H1 (cell line): ENCODE data around the gene ADAMTS16. TPM values are rescaled to one million over a fixed set of nuclear protein-coding genes. Genes with fewer than 3 reads are reported as not detected.

ENCODE experiments used
- CTCF ChIA-PET: fragments of 300-600 bp; sonication (Branson Sonifier 250); formaldehyde crosslinking; loops from one replicate; lab custom pipeline; 2021; ENCODE audit not compliant: partially characterized antibody; lab: Charles Lee
- POLR2A ChIA-PET: fragments of 300-600 bp; sonication (Branson Sonifier 250); formaldehyde crosslinking; loops from one replicate; lab custom pipeline; 2021; ENCODE audit warnings: inconsistent platforms; ENCODE audit not compliant: partially characterized antibody; lab: Charles Lee
- DNase-seq, 2 experiments: peaks; one replicate each; pipeline versions ENCODE4 v3.0.0 to v3.0.0-alpha.2; 2010 to 2022; ENCODE audit warnings: low spot score in 2 of 2, low read depth in 1 of 2, mixed read lengths in 1 of 2
- FAIRE-seq: peaks from 2 replicates; lab custom pipeline; 2011; peaks lifted over from hg19 to GRCh38; lab: Jason Lieb, UNC
- H2AFZ ChIP-seq: 2 replicates; pipeline ENCODE4 v1.8.1; 2012; ENCODE audit warnings: low read length, inconsistent platforms
- H2AK5ac ChIP-seq: 2 replicates; pipeline ENCODE4 v1.6.1; 2013; ENCODE audit warnings: low read depth, low read length
- H2BK120ac ChIP-seq: replicated peaks from 2 replicates; pipeline ENCODE3; 2013; ENCODE audit warnings: low read depth, low read length, inconsistent platforms
- H2BK12ac ChIP-seq: 2 replicates; pipeline ENCODE4 v1.6.1; 2013; ENCODE audit warnings: low read depth, low read length
- H2BK15ac ChIP-seq: 2 replicates; pipeline ENCODE4 v1.6.1; 2013; ENCODE audit warnings: low read length
- H2BK20ac ChIP-seq: 2 replicates; pipeline ENCODE4 v1.6.1; 2013; ENCODE audit warnings: low read length
- H2BK5ac ChIP-seq: 2 replicates; pipeline ENCODE4 v1.6.1; 2013; ENCODE audit warnings: low read depth, low read length
- H3K14ac ChIP-seq: 2 replicates; pipeline ENCODE4 v1.6.1; 2013; ENCODE audit warnings: inconsistent platforms; ENCODE audit not compliant: insufficient read length
- H3K18ac ChIP-seq: 2 replicates; pipeline ENCODE4 v1.6.1; 2013; ENCODE audit warnings: low read length; ENCODE audit errors: extremely low read depth
- H3K23ac ChIP-seq: 2 replicates; pipeline ENCODE4 v1.6.1; 2013; ENCODE audit warnings: inconsistent platforms; ENCODE audit not compliant: insufficient read length
- H3K23me2 ChIP-seq: 2 replicates; pipeline ENCODE4 v1.6.1; 2013; ENCODE audit warnings: low read depth, low read length
- H3K27ac ChIP-seq: 2 replicates; pipeline ENCODE4 v1.6.1; 2011; ENCODE audit warnings: low read depth, low read length, inconsistent platforms
- H3K27me3 ChIP-seq, 4 experiments: replicated peaks in 1 of 4; 1 replicate in 1 of 4; 2 replicates in 3 of 4; pipeline versions ENCODE4 v1.6.1 to v1.8.1; 2011 to 2013; ENCODE audit warnings: low read length in 3 of 4, mild to moderate bottlenecking in 3 of 4, inconsistent platforms in 2 of 4, mixed read lengths in 2 of 4, moderate library complexity in 1 of 4; ENCODE audit not compliant: control insufficient read depth in 3 of 4, insufficient read depth in 3 of 4; ENCODE audit errors: extremely low read depth in 1 of 4
- H3K36me3 ChIP-seq, 4 experiments: 2 replicates each; pipeline versions ENCODE4 v1.6.1 to v1.8.1; 2011 to 2013; ENCODE audit warnings: mild to moderate bottlenecking in 4 of 4, low read length in 3 of 4, moderate library complexity in 2 of 4, control low read depth in 1 of 4, inconsistent platforms in 1 of 4; ENCODE audit not compliant: insufficient read depth in 4 of 4, control insufficient read depth in 2 of 4
- H3K4ac ChIP-seq: replicated peaks from 2 replicates; pipeline ENCODE3; 2013; ENCODE audit warnings: low read length, low read depth, mixed read lengths, inconsistent platforms; ENCODE audit not compliant: insufficient read length
- H3K4me1 ChIP-seq, 4 experiments: replicated peaks in 1 of 4; 1 replicate in 1 of 4; 2 replicates in 3 of 4; pipeline versions ENCODE4 v1.6.1 to v1.8.1; 2011 to 2013; ENCODE audit warnings: low read length in 3 of 4, inconsistent platforms in 2 of 4, mixed read lengths in 1 of 4; ENCODE audit not compliant: insufficient read depth in 4 of 4, control insufficient read depth in 3 of 4
- H3K4me2 ChIP-seq, 2 experiments: 2 replicates each; pipeline versions ENCODE4 v1.6.1 to v1.8.1; 2011 to 2013; ENCODE audit warnings: low read depth in 2 of 2, low read length in 2 of 2, control low read depth in 1 of 2, inconsistent platforms in 1 of 2, mild to moderate bottlenecking in 1 of 2; ENCODE audit not compliant: insufficient read depth in 1 of 2
- H3K4me3 ChIP-seq, 4 experiments: fragments of 200-600, 300-600 bp in 1 of 4; sonication (generic), shearing (Covaris generic), sonication (Bioruptor Twin) in 1 of 4; 2 replicates each; pipeline versions ENCODE4 v1.5.1 to v1.8.1; 2011 to 2016; ENCODE audit warnings: low read length in 4 of 4, low read depth in 3 of 4, control low read depth in 2 of 4, inconsistent platforms in 2 of 4, mild to moderate bottlenecking in 2 of 4, mixed read lengths in 1 of 4, moderate library complexity in 1 of 4; ENCODE audit not compliant: insufficient read depth in 2 of 4; ENCODE audit errors: extremely low read depth in 1 of 4
- H3K56ac ChIP-seq: replicated peaks from 2 replicates; pipeline ENCODE3; 2013; ENCODE audit warnings: low read depth, mild to moderate bottlenecking, mixed read lengths, low read length, inconsistent platforms; ENCODE audit not compliant: insufficient read length
- H3K79me1 ChIP-seq: 2 replicates; pipeline ENCODE4 v1.6.1; 2013; ENCODE audit warnings: low read depth, low read length, control low read depth
- H3K79me2 ChIP-seq, 2 experiments: 2 replicates each; pipeline versions ENCODE4 v1.6.1 to v1.8.1; 2012 to 2013; ENCODE audit warnings: low read length in 2 of 2, mild to moderate bottlenecking in 2 of 2, inconsistent platforms in 1 of 2; ENCODE audit not compliant: insufficient read depth in 2 of 2, control insufficient read depth in 1 of 2
- H3K9ac ChIP-seq, 4 experiments: replicated peaks in 1 of 4; 1 replicate in 1 of 4; 2 replicates in 3 of 4; pipeline versions ENCODE4 v1.6.1 to v1.8.1; 2011 to 2013; ENCODE audit warnings: low read depth in 3 of 4, low read length in 3 of 4, control low read depth in 2 of 4, mild to moderate bottlenecking in 2 of 4, moderate library complexity in 2 of 4, inconsistent platforms in 1 of 4; ENCODE audit errors: extremely low read depth in 1 of 4
- H3K9me3 ChIP-seq, 2 experiments: 2 replicates each; pipeline versions ENCODE4 v1.6.1 to v1.8.1; 2012 to 2013; ENCODE audit warnings: mild to moderate bottlenecking in 2 of 2, moderate library complexity in 2 of 2, control low read depth in 1 of 2, inconsistent platforms in 1 of 2, low read depth in 1 of 2, low read length in 1 of 2, mixed read lengths in 1 of 2; ENCODE audit not compliant: insufficient read depth in 2 of 2
- H4K20me1 ChIP-seq, 2 experiments: replicated peaks in 1 of 2; 2 replicates each; pipeline versions ENCODE3 to v1.8.1; 2011 to 2013; ENCODE audit warnings: inconsistent platforms in 2 of 2, low read length in 2 of 2, mild to moderate bottlenecking in 1 of 2; ENCODE audit not compliant: insufficient read depth in 2 of 2, control insufficient read depth in 1 of 2
- H4K5ac ChIP-seq: 2 replicates; pipeline ENCODE4 v1.6.1; 2013; ENCODE audit warnings: low read length, low read depth, mixed read lengths, inconsistent platforms; ENCODE audit not compliant: insufficient read length
- H4K8ac ChIP-seq: 2 replicates; pipeline ENCODE4 v1.8.0; 2013; ENCODE audit warnings: mild to moderate bottlenecking, moderate library complexity, low read length, inconsistent platforms; ENCODE audit not compliant: insufficient read depth; ENCODE audit errors: extremely low read depth
- H4K91ac ChIP-seq: replicated peaks from 2 replicates; pipeline ENCODE3; 2013; ENCODE audit warnings: low read length, mixed read lengths, inconsistent platforms; ENCODE audit not compliant: insufficient read length
- HDAC2 ChIP-seq, 2 experiments: fragments of 300-600 bp in 1 of 2; sonication (generic) in 1 of 2; IDR thresholded peaks; 2 replicates each; pipeline ENCODE4 v1.6.1; 2011 to 2012; ENCODE audit warnings: low read depth in 2 of 2, low read length in 2 of 2, mild to moderate bottlenecking in 2 of 2, moderate library complexity in 2 of 2, borderline replicate concordance in 1 of 2, inconsistent platforms in 1 of 2
- WGBS, 2 experiments: shearing (Covaris generic) in 1 of 2; methylation state at CpG; one replicate each; pipeline versions ENCODE4 v1.1.6 to v1.1.7; 2013 to 2015; ENCODE audit warnings: low lambda C conversion rate in 2 of 2, mixed read lengths in 2 of 2, inconsistent platforms in 1 of 2, low coverage in 1 of 2, missing lambda C conversion rate in 1 of 2; ENCODE audit not compliant: insufficient replicate concordance in 2 of 2, insufficient coverage in 1 of 2, insufficient read length in 1 of 2; ENCODE audit errors: extremely low coverage in 1 of 2, missing lambda C conversion rate in 1 of 2; 5-methylcytosine and 5-hydroxymethylcytosine counted together
- polyA plus RNA-seq, 7 experiments: library from polyadenylated mRNA; depleted of rRNA in 3 of 7; stranded (reverse) in 5 of 7; unstranded in 2 of 7; fragments of >200 nt in 5 of 7; fragments of 200-250 nt in 2 of 7; gene quantifications; 1 replicate in 5 of 7; 2 replicates in 1 of 7; 4 replicates in 1 of 7; pipeline versions ENCODE4 v1.2.1 to v1.2.3, GENCODE V29; 2011 to 2013; ENCODE audit warnings: missing spikeins in 2 of 7, mixed read lengths in 2 of 7
- total RNA-seq: library from RNA; stranded (reverse); fragmentation: NEBNext Ultra II Directional; extraction: Animal tissue kit (Norgen Biotek cat#: 25700); gene quantifications from 2 replicates; pipeline ENCODE4 v1.2.1, GENCODE V29; 2021

Gene ADAMTS16
- total and polyA plus RNA-seq, 2 of the 8 experiments (the other 6 are each of a cell fraction or from before 2014, with no cell fraction given): 3.7 to 16.0 TPM

- peaks cover 13% of the 10 kb centered on the region; the same call in 1 of the 2 replicates for H3K23me2 ChIP-seq
- no peak overlapping the region for H2BK12ac ChIP-seq
- H2BK120ac ChIP-seq: no peak overlapping the region
- H3K23ac ChIP-seq: no peak overlapping the region
- H3K9ac ChIP-seq: no peak overlapping the region
- DNase-seq: no peak
- no peak overlapping the region for H2AK5ac ChIP-seq
- no peak overlapping the region for H4K8ac ChIP-seq
- H3K4me2 ChIP-seq: no peak overlapping the region
- no peaks in the 10 kb centered on the region for H3K9me3 ChIP-seq
- no peak overlapping the region for H2AFZ ChIP-seq
- 0 out of 2 replicates have a peak, but pooled peaks cover 2% of the 10 kb centered on the region for H3K79me1 ChIP-seq
- H2BK5ac ChIP-seq: no peak overlapping the region
- H3K4me1 ChIP-seq: peaks cover 2 to 3% (median 3%) of the 10 kb centered on the region in 4 experiments; a peak in 5 of 7 replicates
- no peak overlapping the region for H3K27ac ChIP-seq
- H3K18ac ChIP-seq: no peak overlapping the region
- H3K27me3 ChIP-seq: peaks cover 0 to 13% (median 4%) of the 10 kb centered on the region in 4 experiments; a peak in 5 of 7 replicates
- no peak overlapping the region for H3K4me3 ChIP-seq
- no peak overlapping the region for H3K4ac ChIP-seq
- peaks cover 0 to 23% (median 7%) of the 10 kb centered on the region in 4 experiments; a peak in 4 of 8 replicates for H3K36me3 ChIP-seq
- ChIA-PET CTCF (interaction anchor here (0.7 to 3.8 kb wide), 6 partner anchors 178 to 274 kb away, joined by 3 to 25 read pairs (median 4); no protein-coding TSS in a partner anchor), POLR2A (interaction anchor here (0.6 to 2.6 kb wide), 4 partner anchors 39 to 742 kb away, joined by 3 to 6 read pairs (median 4); partner anchors contain the start of gene ICE1)
- no peak overlapping the region for H2BK20ac ChIP-seq
- 86% methylated on average over 7 of the region's 7 CpGs; no CpG with 5 or more reads in 1 of the 2 experiments for WGBS, 2 experiments
- no peak for FAIRE-seq
- no peak overlapping the region for H3K14ac ChIP-seq
- H3K56ac ChIP-seq: no peak overlapping the region
- H4K20me1 ChIP-seq: peaks cover 0 to 1% of the 10 kb centered on the region in 2 experiments
- H2BK15ac ChIP-seq: no peak overlapping the region
- no peak overlapping the region for H4K91ac ChIP-seq
- no peak overlapping the region for H4K5ac ChIP-seq
- H3K79me2 ChIP-seq: no peaks in the 10 kb centered on the region; a peak in 1 of 4 replicates
- TF ChIP-seq HDAC2 (IDR thresholded peaks at IDR 0.05; ENCODE audit: borderline replicate concordance in 1 of 2, low read depth in 2 of 2, low read length in 2 of 2): no peak
These were observed 4.3 kb downstream of the ADAMTS16 start for GRCh38 chr5:5144441-5144840.
